HG02970 (cell line): Measurements from ENCODE around the gene CNDP2.
"Not testable (repeated sequence)": the region's sequence is repeated elsewhere in the genome, so short reads cannot be mapped to it uniquely, and the experiment has no call there.

Experiments used
- ATAC-seq: cut with Tn5 transposase; IDR thresholded peaks from one replicate; pipeline ENCODE4 v1.9.1; 2021; ENCODE audit warnings: mild to moderate bottlenecking, moderate library complexity, moderate number of reproducible peaks; ENCODE audit not compliant: unreplicated experiment, low FRiP score

The CNDP2 gene

DNA sequence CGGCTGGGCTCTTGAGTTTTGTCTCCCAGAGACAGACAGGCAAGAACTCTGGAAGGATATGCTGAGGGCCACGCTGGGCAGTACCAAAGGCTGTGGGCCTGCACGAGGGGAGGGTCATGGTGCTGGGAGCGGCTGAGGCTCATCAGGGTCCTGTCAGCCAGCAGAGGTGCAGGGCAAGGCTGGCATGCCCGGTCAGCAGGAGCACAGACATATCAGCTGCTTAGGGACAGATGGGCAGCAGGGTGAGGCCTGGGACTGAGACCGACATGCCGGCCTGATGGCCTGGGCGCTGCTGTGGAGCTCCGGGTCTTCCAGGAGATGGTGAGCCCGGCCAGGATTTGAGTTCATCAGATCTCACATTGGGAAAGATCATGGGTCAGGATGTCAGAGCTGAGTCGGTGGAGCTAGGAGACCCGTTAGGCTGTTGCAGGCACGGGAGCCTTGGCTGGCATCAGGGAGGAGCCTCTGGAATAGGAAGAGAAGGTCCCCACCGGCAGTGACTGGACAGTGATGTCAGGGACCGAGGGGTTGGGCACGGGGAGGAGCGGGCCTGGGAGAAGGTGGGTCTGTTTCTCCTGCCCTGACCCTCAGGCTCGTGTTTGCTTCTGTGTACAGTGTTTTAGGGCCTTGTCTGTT is 18.8 kb downstream of the CNDP2 start:
- ATAC-seq, result no peak

DNA sequence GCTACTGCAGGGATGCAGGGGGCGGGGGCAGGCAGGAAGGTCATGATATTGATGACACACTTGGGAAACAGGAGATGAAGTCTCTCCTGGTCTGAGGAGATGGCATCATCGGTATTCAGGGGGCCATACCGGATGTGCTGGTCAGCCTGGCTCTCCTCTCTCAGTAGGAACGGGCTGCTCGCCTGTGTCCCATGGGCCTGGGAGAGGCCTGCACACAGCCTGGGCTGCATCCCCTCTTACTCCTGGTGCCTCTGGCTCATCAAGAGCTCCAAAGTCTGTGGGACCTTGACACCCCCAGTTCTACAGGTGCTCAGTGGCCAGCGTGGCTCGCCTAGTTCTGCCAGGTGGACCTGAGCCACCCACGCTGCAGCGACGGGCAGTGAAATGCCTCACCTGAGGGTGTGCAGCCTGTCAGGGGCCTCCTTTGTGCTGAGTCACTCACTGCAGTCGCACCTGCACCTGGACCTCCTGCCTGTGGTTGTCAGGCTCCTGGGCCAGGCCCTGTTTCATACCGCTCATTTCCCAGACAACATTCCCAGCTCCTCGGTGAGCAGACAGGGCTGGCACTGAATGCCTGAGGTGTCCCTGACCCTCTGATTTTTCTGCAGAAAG is 19.6 kb downstream of the CNDP2 start:
- no peak for ATAC-seq

DNA sequence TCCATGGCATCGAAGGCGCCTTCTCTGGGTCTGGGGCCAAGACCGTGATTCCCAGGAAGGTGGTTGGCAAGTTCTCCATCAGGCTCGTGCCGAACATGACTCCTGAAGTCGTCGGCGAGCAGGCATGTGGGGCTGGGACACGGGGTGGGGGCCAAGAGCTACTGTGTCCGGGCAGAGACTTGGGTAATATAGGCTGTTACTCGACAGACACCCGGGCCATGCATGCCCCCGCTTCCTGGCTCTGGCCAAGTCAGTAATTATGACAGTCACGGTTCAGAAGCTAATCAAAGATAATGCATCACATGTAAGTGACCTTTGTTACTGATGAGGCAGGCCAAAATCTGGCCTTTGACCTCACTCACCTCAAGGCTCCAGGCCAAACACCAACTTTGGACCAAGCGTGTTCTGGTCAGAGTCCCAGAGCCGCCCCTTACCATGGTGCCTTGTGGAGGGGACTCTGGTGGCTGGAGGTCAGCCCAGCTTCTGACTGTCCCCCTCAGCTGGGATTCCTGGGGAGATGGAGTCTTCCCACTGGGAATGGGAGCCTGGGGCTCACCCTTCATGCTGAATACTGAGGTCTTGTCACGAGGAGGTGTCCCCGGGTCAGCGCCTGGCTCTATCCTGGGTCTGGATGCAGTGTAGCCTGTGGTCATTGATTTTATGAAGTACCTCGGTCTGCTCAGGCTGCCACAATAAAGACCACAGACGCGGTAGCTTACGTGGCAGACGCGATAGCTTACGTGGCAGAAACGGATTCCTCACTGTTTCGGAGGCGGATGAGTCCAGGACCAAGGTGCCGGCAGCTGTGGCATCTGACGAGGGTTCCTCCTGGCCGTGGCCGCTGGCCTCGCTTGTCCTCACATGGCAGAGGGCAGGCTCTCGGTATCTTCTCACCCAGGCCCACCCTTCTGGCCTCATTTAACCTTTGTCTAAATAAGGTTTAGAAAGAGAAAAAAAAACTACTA is 20.4 kb downstream of the CNDP2 start:
- ATAC-seq, result no peak

DNA sequence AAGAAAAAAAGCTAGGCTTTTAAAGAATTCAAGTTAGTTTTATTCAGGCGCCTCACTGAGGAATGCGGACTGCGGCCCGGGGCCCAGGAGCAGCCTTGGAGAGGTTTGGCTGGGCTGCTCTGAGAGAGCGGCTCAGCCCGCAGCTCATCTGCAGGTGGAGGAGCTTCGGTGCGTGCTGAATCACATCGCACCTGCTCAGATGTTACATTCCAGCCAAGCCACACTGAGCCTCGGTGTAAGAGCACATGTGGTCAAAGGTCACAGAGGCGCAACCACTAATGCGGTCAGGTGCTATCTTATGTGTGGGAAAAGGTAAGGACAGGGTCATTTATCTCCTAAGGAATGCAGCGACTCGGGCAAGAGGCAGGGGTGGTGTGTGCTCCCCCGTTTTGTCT is 21.1 kb downstream of the CNDP2 start:
- ATAC-seq, result no peak

DNA sequence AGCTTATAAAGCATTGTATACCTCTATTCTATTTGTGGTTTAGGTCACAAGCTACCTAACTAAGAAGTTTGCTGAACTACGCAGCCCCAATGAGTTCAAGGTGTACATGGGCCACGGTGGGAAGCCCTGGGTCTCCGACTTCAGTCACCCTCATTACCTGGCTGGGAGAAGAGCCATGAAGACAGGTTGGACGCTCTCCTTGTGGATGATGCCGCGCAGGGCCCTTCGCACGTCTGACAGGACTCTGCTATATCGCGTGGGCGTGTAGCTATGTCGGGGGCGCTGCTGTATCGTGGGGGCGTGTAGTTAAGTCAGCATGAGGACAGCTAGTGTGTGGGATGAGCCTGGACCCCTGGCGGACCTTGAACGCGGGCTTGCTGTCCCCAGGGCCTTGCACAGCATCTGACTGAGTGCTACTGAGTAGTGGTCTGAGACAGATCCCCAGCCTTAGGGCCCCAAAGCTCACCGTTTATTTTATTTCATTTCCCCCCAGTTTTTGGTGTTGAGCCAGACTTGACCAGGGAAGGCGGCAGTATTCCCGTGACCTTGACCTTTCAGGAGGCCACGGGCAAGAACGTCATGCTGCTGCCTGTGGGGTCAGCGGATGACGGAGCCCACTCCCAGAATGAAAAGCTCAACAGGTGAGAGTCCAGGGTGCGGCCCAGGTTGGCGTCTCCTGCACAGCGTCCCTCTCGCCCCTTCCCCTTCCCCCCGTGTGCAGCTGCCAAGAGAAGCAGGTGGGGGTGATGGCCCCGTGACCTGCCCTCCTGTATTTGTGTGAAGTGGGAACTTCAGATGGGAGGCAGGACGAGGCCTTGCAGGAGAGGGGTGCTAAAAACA is 22.5 kb downstream of the CNDP2 start:
- ATAC-seq, result no peak

DNA sequence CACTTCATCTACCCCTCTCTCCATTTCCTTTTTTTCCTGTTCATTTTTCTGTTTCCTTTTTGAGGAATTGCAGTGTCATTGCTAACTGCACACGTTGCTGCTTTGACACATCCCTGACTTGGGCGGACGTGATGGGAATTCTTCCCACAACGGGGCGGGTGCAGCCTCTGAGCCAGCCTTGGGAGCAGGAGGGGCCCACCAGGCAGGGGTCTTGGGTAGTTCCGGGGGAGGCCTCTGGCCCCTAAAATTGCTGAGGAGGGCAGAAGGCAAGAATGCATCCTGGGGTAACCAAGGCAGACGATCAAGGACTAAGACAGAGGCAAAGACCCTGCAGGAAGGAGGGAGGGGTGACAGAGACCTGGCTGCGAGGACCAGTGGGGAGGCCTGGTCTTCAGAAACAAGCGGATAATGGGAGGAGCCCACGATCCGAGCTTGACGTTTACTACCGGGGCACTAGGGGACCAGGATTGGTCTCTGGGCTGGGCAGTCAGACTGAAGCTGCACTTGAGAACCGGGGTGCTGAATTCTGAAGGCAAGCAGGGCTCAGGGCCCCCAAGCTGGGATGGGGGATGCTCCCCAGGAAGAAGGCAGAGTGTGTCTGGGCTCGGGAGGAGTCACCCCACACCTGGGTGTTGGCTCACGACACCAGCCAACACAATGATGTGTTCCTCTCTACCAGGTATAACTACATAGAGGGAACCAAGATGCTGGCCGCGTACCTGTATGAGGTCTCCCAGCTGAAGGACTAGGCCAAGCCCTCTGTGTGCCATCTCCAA is 23.3 kb downstream of the CNDP2 start:
- no peak for ATAC-seq

DNA sequence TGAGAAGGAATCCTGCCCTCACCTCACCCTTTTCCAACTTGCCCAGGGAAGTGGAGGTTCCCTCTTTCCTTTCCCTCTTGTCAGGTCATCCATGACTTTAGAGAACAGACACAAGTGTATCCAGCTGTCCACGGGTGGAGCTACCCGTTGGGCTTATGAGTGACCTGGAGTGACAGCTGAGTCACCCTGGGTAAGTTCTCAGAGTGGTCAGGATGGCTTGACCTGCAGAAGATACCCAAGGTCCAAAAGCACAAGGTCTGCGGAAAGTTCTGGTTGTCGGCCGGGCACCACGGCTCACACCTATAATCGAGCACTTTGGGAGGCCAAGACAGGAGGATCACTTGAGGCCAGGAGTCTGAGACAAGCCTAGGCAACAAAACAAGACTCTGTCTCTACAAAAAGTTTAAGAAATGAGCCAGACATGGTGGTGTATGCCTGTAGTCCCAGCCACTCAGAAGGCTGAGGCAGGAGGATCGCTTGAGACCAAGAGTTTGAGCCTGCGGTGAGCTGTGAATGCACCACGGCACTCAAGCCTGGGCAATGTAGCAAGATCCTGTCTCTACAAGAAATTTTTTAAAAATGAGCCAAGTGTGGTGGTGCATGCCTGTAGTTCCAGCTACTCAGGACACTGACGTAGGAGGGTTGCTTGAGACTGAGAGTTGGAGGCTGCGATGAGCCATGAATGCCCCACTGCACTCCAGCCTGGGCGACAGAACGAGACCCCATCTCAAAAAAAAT is 24.1 kb downstream of the CNDP2 start:
- ATAC-seq, result no peak

DNA sequence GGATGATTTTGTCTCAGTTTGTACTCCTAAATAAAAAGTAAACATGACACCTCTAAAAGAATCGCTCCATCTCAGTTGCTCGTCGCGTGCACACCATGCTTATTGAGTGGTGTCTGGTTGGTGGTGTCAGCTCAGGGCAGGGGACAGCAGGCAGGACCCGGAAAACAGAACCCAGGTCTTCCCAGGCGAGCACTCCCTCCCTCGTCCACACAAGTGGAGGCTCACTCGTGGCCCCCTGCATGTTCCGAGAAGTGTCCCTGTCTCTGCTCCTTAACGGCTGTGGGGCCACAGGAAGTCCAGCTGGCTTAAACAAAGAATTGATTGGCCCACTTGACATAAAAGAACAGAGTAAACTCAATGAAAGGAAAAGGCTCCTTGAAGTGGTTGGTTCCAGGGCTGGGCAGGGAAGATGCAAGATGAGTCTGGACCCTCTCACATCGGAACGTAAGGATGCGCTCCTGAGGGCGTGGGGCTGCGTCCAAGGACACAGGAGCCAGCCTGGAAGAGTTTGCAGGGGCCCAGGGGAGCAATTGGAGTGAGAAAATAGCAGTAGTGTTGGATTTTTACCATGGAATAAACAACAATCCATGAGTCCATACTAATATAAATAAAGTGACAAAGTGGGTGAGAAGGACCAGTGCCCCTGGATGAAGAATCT is 25.0 kb downstream of the CNDP2 start:
- ATAC-seq, result no peak

DNA sequence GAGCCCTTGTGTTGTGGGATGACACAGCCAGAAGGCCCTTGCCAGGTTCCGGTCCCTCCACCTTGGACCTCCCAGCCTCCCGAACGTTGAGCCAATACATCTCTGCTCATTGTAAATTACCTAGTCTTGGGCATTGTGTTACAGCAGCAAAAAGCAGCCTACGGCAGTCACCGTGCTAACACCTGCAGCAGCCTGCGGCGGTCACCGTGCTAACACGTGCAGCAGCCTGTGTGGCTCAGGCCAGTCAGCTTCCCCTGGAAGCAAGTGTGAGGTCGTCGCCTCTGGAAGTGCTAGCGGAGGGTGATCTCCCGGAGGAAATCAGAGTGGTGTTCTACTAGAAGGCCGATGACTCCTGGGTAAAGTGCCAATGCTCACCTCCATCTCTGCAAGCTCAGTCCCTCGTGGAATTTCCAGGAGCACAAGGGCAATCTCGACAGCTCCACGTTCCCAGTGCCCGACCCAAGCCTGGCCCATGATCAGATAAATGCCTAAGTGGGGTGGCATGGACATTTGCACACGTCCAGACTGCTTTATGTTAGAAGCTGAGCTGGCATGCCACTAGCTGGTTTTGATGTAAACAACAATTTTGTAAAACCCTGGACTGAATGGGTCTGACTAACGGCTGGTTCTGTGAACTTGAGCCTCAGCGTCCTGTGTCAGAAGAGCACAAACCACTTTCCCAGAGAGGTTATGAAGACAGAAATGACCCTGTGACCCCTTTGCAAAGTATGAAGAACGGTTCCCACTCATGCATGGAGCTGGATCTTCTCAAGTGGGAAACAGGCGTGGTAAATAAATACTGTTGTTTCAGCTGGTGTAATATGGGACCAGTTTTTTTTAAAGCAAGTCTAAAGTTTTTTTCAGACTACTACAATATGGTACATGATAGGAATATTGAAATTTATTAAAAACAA is 26.7 kb downstream of the CNDP2 start:
- no peak for ATAC-seq

DNA sequence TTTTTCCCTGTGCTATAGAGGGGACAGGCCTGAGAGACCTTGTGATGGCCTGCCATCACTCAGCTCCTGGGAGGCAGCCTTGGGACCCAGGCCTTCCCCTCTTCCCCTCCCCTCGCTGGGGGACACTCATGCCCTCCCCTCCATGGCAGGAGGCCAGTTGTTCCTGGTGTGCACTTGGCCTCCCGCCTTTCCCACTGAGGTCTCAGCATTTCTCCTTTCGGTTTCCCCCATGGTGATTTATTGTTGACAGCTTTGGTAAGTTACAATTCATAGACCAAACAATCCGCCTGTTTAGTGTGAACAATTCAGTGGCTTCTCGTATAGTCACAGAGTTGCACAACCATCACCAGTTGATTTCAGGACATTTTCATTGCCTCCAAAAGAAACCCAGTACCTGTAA is 27.9 kb downstream of the CNDP2 start:
- no peak for ATAC-seq

DNA sequence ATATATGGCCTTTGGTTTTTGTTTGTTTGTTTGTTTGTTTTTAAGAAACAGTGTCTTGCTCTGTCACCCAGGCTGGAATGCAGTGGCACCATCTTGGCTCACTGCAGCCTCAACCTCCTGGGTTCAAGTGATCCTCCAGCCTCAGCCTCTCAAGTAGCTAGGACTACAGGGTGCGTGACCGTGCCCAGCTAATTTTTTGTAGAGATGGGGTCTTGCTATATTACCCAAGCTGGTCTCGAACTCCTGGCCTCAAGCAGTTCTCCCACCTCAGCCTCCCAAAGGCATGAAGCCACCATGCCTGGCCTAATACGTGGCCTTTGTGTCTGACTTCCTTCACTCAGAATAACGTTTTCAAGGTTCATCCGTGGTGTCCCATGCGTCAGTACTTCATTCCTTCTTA is 28.8 kb downstream of the CNDP2 start:
- not testable (repeated sequence) for ATAC-seq

DNA sequence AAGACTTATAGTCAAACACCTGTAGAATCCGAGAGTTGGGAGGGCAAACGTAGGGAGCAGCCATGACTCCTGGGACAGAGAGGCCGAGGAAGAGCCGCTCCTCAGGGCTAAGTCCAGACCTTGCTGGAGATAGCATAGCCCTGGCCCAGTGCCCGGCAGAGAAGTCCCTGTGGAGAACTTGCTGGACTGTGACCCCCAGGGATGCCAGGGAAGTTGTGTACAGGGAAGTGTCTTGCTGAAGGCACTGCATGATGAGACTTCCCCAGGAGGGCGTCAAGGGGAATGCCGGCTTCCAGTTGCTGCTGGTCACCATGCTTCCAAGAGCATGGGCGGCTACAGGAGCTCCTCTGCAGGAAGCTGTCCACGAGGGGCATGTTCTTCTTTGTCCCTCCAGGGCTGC is 29.6 kb downstream of the CNDP2 start:
- no peak for ATAC-seq

DNA sequence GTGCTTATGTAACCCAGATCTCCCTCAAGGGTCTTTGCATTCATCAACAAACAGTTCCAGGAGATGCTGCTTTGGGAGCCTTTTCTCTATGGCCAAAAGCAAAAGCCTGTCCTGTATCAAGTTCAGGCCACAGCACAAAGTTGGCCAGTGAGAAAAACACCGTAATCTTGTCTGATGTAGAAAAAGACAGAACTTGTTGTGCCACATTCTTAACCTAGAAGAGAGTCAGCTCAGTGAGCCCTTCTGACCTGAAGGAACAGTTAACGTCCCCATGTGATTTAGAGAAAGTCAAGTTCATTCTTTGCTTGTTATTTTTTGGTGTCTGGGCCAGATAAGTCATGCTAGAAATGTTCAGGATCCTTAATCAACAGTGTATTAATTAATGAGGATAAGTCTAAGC is 30.3 kb downstream of the CNDP2 start:
- ATAC-seq, result no peak

DNA sequence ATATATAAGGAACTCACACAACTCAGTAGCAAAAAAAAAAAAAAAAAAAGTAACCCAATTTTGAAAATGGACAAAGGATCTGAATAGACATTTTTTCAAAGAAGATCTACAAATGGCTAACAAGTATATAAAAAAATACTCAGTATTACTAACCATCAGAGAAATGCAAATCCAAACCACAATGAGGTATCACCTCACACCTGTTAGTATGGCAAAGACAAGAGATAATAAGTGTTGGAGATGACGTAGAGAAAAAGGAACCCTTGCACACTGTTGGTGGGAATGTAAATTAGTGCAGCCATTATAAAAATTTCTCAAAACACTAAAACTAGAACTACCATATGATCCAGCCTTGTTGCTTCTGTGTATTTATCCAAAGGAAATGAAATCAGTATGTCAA is 32.3 kb downstream of the CNDP2 start:
- ATAC-seq, result no peak

DNA sequence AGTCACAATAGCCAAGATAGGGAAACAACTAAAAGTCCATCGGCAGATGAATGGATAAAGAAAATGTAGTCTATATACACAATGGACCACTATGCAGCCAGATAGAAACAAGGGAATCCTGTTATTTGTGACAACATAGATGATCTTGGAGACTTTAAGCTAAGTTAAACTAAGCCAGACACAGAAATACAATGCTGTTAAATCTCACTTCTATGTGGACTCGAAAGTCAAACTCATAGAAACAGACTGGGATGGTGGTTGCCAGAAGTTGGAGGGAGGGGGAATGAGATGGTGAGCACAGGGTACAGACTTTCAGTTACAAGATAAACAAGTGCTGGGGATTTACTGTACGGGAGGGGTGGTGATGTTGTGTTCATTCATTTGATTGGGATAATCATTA is 32.8 kb downstream of the CNDP2 start:
- no peak for ATAC-seq

DNA sequence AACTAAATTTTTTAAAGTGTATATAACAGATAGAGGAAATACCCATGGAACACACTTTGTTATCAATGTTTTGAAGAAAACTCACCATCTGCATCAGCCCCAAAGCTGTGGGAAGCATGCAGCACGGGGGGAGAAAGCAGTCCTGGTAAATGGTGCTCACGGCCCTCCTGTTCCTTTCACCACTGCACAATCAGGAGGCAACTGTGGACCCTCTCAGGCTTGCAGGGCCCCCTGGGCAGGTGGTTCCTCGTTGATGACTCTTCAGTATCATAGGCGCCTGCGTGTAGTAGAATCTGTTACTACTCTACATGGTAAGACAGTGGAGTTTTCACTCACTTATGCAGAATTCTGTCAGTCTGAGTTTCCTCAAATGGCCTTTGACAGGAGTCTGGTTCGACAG is 33.2 kb downstream of the CNDP2 start:
- ATAC-seq, result no peak

DNA sequence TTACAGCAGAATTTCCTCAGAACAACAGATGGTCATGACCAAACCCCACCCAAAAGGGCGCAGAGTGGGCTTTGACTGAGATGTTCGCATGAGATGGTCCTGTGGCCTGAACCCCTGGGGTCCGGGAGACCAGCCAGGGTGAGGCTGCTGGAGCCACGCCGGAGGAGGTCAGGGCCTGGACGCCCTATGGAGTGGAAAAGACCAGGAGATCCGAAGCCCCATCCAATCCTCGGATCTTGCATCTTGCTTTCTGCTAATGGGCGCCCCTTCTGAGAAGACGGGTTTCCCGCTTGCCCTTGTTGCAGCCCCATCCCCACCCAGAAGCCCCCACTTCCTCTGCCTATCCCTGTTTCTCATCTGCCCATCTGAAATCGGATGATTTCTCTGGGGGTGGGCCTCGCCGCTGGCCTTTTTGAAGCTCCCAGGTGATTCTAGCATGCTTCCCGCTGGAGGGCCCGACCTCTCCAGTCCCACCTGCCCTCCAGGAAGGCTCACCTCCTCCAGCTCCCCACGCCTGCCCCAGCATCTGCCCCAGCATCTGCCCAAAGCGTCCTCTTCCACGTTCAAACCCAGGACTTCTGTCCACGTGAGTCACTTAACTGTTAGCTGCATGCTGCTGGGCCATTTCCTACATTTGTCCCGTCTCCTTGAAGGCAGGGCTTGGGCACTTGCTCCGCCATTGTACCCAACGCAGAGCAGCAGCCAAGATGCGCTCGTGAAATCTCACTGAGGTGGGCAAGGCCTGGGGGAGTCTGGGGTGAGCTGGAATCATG is 33.8 kb downstream of the CNDP2 start:
- no peak for ATAC-seq
